ENCODE data around the gene NEURL1. TPM values are rescaled to one million over a fixed set of nuclear protein-coding genes. Genes with fewer than 3 reads are reported as not detected.

The NEURL1 gene
- total and polyA plus RNA-seq, 8 donors, result 11.0 to 69.9 (median 18.6) TPM

- no peak for FAIRE-seq
- WGBS, 2 donors, result 56 to 64% methylated on average over 11 of the region's 11 CpGs
- intact Hi-C loops (cut with DNase I), result no loop called here
- DNase-seq, result no peak
- H3K36me3 ChIP-seq, result no peaks in the 10 kb centered on the region
- H3K9me3 ChIP-seq, result no peaks in the 10 kb centered on the region
- no peak overlapping the region for H3K27ac ChIP-seq
- no peaks in the 10 kb centered on the region for H3K27me3 ChIP-seq
- H3K4me1 ChIP-seq, result peaks cover 0 to 6% (median 6%) of the 10 kb centered on the region in 3 donors
- no peak for ATAC-seq
- H3K4me3 ChIP-seq, result no peak overlapping the region
- TF ChIP-seq, protein P1, sequence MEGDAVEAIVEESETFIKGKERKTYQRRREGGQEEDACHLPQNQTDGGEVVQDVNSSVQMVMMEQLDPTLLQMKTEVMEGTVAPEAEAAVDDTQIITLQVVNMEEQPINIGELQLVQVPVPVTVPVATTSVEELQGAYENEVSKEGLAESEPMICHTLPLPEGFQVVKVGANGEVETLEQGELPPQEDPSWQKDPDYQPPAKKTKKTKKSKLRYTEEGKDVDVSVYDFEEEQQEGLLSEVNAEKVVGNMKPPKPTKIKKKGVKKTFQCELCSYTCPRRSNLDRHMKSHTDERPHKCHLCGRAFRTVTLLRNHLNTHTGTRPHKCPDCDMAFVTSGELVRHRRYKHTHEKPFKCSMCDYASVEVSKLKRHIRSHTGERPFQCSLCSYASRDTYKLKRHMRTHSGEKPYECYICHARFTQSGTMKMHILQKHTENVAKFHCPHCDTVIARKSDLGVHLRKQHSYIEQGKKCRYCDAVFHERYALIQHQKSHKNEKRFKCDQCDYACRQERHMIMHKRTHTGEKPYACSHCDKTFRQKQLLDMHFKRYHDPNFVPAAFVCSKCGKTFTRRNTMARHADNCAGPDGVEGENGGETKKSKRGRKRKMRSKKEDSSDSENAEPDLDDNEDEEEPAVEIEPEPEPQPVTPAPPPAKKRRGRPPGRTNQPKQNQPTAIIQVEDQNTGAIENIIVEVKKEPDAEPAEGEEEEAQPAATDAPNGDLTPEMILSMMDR (IDR thresholded peaks at IDR 0.05), result no peak
These were observed 147.1 kb downstream of the NEURL1 start for GRCh38 chr10:103640436-103641181.

DNA sequence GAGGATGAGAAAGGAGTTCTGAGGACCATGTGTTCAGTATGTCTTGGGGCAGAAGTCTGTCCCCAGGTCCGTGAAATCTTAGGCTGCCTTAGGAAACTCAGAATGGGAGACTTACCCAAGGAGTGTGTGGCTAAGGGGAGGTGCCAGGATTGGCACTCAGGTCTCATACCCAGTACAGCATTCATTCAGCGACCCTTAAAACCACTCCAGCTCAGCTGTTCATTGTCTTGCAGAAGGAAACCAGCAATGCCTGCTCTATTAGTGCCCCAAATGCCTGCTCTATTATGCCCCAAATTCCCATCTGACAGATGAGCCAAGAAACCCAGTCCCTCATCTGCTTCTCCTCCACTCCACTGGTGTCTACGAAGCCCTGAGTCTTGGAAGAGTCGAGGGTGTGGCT is 147.8 kb downstream of the NEURL1 start:
- H3K4me3 ChIP-seq, result no peak overlapping the region
- FAIRE-seq (no peak), ATAC-seq (no peak), DNase-seq (no peak)
- no peaks in the 10 kb centered on the region for H3K9me3 ChIP-seq
- no peaks in the 10 kb centered on the region for H3K36me3 ChIP-seq
- H3K4me1 ChIP-seq, result peaks cover 0 to 6% (median 6%) of the 10 kb centered on the region in 3 donors
- 73 to 78% methylated on average over 4 of the region's 4 CpGs for WGBS, 2 donors
- no peak overlapping the region for H3K27ac ChIP-seq
- TF ChIP-seq, protein P1 (IDR thresholded peaks at IDR 0.05), result no peak
- intact Hi-C loops (cut with DNase I), result no loop called here
- no peaks in the 10 kb centered on the region for H3K27me3 ChIP-seq

Other genes with a start within 250 kb of the NEURL1 start
- not detected for gene RPEL1, start 247.8 kb upstream of the NEURL1 start, total RNA-seq
- not detected for gene RPEL1, start 247.8 kb upstream of the NEURL1 start, polyA plus RNA-seq
- gene INA, start 216.6 kb upstream of the NEURL1 start, total RNA-seq, result 1 to 10 TPM in 3 of 6 donors, under 1 TPM in 3; 0.32 to 2.9 (median 1.1) TPM
- gene INA, start 216.6 kb upstream of the NEURL1 start, polyA plus RNA-seq, result 10 to 100 TPM in 1 of 2 donors, 1 to 10 TPM in 1; 3.2 to 13.1 TPM
- 1 to 10 TPM; 4.6 to 6.7 (median 5.2) TPM for gene PCGF6, start 142.6 kb upstream of the NEURL1 start, total RNA-seq
- gene PCGF6, start 142.6 kb upstream of the NEURL1 start, polyA plus RNA-seq, result 1 to 10 TPM; 3.8 to 5.3 TPM
- 1 to 10 TPM; 1.4 to 2.6 (median 1.9) TPM for gene TAF5, start 125.7 kb upstream of the NEURL1 start, total RNA-seq
- 1 to 10 TPM; 1.3 to 1.9 TPM for gene TAF5, start 125.7 kb upstream of the NEURL1 start, polyA plus RNA-seq
- gene ATP5MK, start 97.2 kb upstream of the NEURL1 start, total RNA-seq, result 100 to 1,000 TPM; 113 to 150 (median 132) TPM
- gene ATP5MK, start 97.2 kb upstream of the NEURL1 start, polyA plus RNA-seq, result 100 to 1,000 TPM; 376 to 488 TPM
- 10 to 100 TPM; 11.3 to 17.3 (median 15.9) TPM for gene PDCD11, start 97.1 kb upstream of the NEURL1 start, total RNA-seq
- gene PDCD11, start 97.1 kb upstream of the NEURL1 start, polyA plus RNA-seq, result 10 to 100 TPM; 18.2 to 27.4 TPM
- 10 to 100 TPM in 1 of 6 donors, 1 to 10 TPM in 5; 1.1 to 14.0 (median 4.1) TPM for gene CALHM2, start 41.3 kb upstream of the NEURL1 start, total RNA-seq
- 1 to 10 TPM; 7.0 to 7.7 TPM for gene CALHM2, start 41.3 kb upstream of the NEURL1 start, polyA plus RNA-seq
- gene CALHM1, start 34.8 kb upstream of the NEURL1 start, total RNA-seq, result under 1 TPM in 1 of 6 donors, not detected in 5; 0.16 TPM
- not detected for gene CALHM1, start 34.8 kb upstream of the NEURL1 start, polyA plus RNA-seq
- gene CALHM3, start 14.5 kb upstream of the NEURL1 start, total RNA-seq, result under 1 TPM; 0.08 to 0.58 (median 0.17) TPM
- gene CALHM3, start 14.5 kb upstream of the NEURL1 start, polyA plus RNA-seq, result 1 to 10 TPM in 1 of 2 donors, under 1 TPM in 1; 0.11 to 1.5 TPM

Measured in pancreas (tissue), 10 donors.